Neural cell (in vitro differentiated cells): Measurements from ENCODE around the gene CACNG6. TPM values are rescaled to one million over a fixed set of nuclear protein-coding genes. Genes with fewer than 3 reads are reported as not detected.

Source experiments
- H2AFZ ChIP-seq: fragments of 200-600, 300-800 bp; sonication (generic), shearing (Covaris generic); 2 replicates; pipeline ENCODE4 v1.6.0; 2014; ENCODE audit warnings: low read depth, mild to moderate bottlenecking, antibody characterized with exemption, low read length, moderate library complexity
- H3F3A ChIP-seq: fragments of 200-600 bp; shearing (Covaris generic); 2 replicates; pipeline ENCODE4 v1.6.1; 2016; ENCODE audit warnings: mild to moderate bottlenecking, moderate library complexity, mixed read lengths, antibody characterized with exemption, low read length; ENCODE audit not compliant: insufficient read depth, poor library complexity, severe bottlenecking
- H3K27ac ChIP-seq: fragments of 200-600, 300-800 bp; sonication (generic), shearing (Covaris generic); 2 replicates; pipeline ENCODE4 v1.5.1; 2014; ENCODE audit warnings: mild to moderate bottlenecking, low read length, moderate library complexity
- H3K27me3 ChIP-seq: fragments of 300-800, 200-600 bp; sonication (generic), shearing (Covaris generic); 2 replicates; pipeline ENCODE4 v1.6.0; 2014; ENCODE audit warnings: mild to moderate bottlenecking, low read depth, low read length, moderate library complexity; ENCODE audit not compliant: insufficient read depth
- H3K36me3 ChIP-seq: fragments of 300-800, 200-600 bp; sonication (generic), shearing (Covaris generic); 2 replicates; pipeline ENCODE4 v1.5.1; 2014; ENCODE audit warnings: mild to moderate bottlenecking, antibody characterized with exemption, low read length, moderate library complexity; ENCODE audit not compliant: insufficient read depth
- H3K4me2 ChIP-seq: fragments of 300-800, 200-600 bp; sonication (generic), shearing (Covaris generic); 2 replicates; pipeline ENCODE4 v1.6.0; 2014; ENCODE audit warnings: mild to moderate bottlenecking, low read length
- H3K4me3 ChIP-seq: fragments of 300-800, 200-600 bp; sonication (generic), shearing (Covaris generic); 2 replicates; pipeline ENCODE4 v1.5.1; 2014; ENCODE audit warnings: mild to moderate bottlenecking, low read length, moderate library complexity
- H3K79me2 ChIP-seq: fragments of 200-600 bp; shearing (Covaris generic); replicated peaks from 2 replicates; pipeline ENCODE4 v1.6.0; 2014; ENCODE audit warnings: mild to moderate bottlenecking, low read length, moderate library complexity; ENCODE audit not compliant: insufficient read depth
- H3K9ac ChIP-seq: fragments of 300-800, 200-600 bp; sonication (generic), shearing (Covaris generic); 2 replicates; pipeline ENCODE4 v1.6.1; 2016; ENCODE audit warnings: mild to moderate bottlenecking, low read length, mixed read lengths
- H3K9me2 ChIP-seq: fragments of 200-600 bp; shearing (Covaris generic); 2 replicates; pipeline ENCODE4 v1.6.1; 2016; ENCODE audit warnings: mild to moderate bottlenecking, low read length, mixed read lengths; ENCODE audit not compliant: insufficient read depth
- H3K9me3 ChIP-seq: fragments of 200-600, 300-800 bp; sonication (generic), shearing (Covaris generic); 2 replicates; pipeline ENCODE4 v1.6.1; 2016; ENCODE audit warnings: mild to moderate bottlenecking, mixed run types, low read length, moderate library complexity, mixed read lengths
- H4K20me1 ChIP-seq: fragments of 200-600 bp; shearing (Covaris generic); 2 replicates; pipeline ENCODE4 v1.6.1; 2016; ENCODE audit warnings: mild to moderate bottlenecking, mixed run types; ENCODE audit not compliant: insufficient read depth
- EP300 ChIP-seq: fragments of 450-650 bp; conservative IDR thresholded peaks from 2 replicates; pipeline ENCODE4 v1.6.1; 2014; ENCODE audit warnings: antibody characterized with exemption, mild to moderate bottlenecking, moderate library complexity; ENCODE audit not compliant: poor library complexity, severe bottlenecking
- EZH2 ChIP-seq: fragments of 200-600, 300-800 bp; shearing (Covaris generic), sonication (generic); IDR thresholded peaks from 2 replicates; pipeline ENCODE4 v1.6.1; 2014; ENCODE audit warnings: antibody characterized with exemption, low read length, borderline replicate concordance, mild to moderate bottlenecking; ENCODE audit not compliant: insufficient read depth, poor library complexity, severe bottlenecking
- MXI1 ChIP-seq: fragments of 450-650 bp; conservative IDR thresholded peaks from 2 replicates; pipeline ENCODE4 v1.6.1; 2014; ENCODE audit warnings: antibody characterized with exemption, mild to moderate bottlenecking; ENCODE audit not compliant: poor library complexity, severe bottlenecking
- POLR2AphosphoS5 ChIP-seq: IDR thresholded peaks from 2 replicates; pipeline ENCODE4 v1.6.1; 2012
- RAD21 ChIP-seq: fragments of 450-650 bp; conservative IDR thresholded peaks from 2 replicates; pipeline ENCODE4 v1.6.1; 2014; ENCODE audit warnings: antibody characterized with exemption, mild to moderate bottlenecking, moderate library complexity
- SMC3 ChIP-seq: fragments of 450-650 bp; conservative IDR thresholded peaks from 2 replicates; pipeline ENCODE4 v1.6.1; 2014; ENCODE audit warnings: antibody characterized with exemption, mild to moderate bottlenecking, moderate library complexity; ENCODE audit not compliant: poor library complexity
- TAF1 ChIP-seq: IDR thresholded peaks from 2 replicates; pipeline ENCODE4 v1.6.1; 2012; ENCODE audit warnings: low read depth
- polyA plus RNA-seq: library from polyadenylated mRNA; depleted of rRNA; stranded (reverse); fragments of >200 nt; gene quantifications from 2 replicates; pipeline ENCODE4 v1.2.3, GENCODE V29; 2014
- TF ChIP-seq, protein P1 (sequence below): IDR thresholded peaks from 2 replicates; pipeline ENCODE4 v1.6.1; 2012; ENCODE audit warnings: borderline replicate concordance
- TF ChIP-seq, protein P2 (sequence below): fragments of 450-650 bp; IDR thresholded peaks from 2 replicates; pipeline ENCODE4 v1.5.1; 2014; ENCODE audit warnings: antibody characterized with exemption, mild to moderate bottlenecking, moderate library complexity; ENCODE audit not compliant: poor library complexity, severe bottlenecking

The CACNG6 gene
- polyA plus RNA-seq, 1 donor from 2014 or later: 0.28 TPM

DNA sequence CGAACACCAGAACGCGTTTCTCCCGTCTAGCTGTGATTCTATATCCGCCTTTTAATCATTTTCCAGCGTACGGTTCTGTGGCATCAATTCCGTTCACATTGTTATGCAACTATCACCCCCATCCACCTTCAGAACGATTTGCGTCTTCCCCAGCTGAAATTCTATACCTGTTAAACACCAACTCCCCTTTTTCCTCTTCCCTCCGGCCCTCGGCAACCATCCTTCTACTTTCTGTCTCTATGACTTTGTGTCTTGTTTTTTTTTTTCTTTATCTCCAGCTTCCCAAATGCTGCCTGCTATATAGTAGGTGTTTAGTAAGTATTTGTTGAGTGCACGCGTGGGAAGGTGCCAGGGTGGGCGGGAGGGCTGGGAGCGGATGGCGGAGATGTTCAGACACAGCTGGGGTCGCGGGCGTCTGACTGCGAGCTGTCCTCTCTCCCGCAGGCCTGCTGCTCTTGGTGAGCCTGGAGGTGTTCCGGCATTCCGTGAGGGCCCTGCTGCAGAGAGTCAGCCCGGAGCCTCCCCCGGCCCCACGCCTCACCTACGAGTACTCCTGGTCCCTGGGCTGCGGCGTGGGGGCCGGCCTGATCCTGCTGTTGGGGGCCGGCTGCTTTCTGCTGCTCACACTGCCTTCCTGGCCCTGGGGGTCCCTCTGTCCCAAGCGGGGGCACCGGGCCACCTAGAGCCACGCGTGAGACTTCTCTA, 20.2 kb downstream of the CACNG6 start:
- Histone ChIP-seq H3K27ac (no peak overlapping the region), H3F3A (no peaks in the 10 kb centered on the region), H4K20me1 (no peaks in the 10 kb centered on the region), H3K79me2 (no peaks in the 10 kb centered on the region), H3K4me2 (no peak overlapping the region), H3K4me3 (no peak overlapping the region), H3K9me3 (no peaks in the 10 kb centered on the region), H3K9ac (no peak overlapping the region), H2AFZ (no peak overlapping the region), H3K9me2 (no peaks in the 10 kb centered on the region), H3K27me3 (no peaks in the 10 kb centered on the region), H3K36me3 (no peaks in the 10 kb centered on the region)
- TF ChIP-seq EZH2 (no peak), RAD21 (no peak), MXI1 (no peak), TAF1 (no peak), POLR2AphosphoS5 (no peak), EP300 (no peak), SMC3 (no peak)
- TF ChIP-seq, protein P1, sequence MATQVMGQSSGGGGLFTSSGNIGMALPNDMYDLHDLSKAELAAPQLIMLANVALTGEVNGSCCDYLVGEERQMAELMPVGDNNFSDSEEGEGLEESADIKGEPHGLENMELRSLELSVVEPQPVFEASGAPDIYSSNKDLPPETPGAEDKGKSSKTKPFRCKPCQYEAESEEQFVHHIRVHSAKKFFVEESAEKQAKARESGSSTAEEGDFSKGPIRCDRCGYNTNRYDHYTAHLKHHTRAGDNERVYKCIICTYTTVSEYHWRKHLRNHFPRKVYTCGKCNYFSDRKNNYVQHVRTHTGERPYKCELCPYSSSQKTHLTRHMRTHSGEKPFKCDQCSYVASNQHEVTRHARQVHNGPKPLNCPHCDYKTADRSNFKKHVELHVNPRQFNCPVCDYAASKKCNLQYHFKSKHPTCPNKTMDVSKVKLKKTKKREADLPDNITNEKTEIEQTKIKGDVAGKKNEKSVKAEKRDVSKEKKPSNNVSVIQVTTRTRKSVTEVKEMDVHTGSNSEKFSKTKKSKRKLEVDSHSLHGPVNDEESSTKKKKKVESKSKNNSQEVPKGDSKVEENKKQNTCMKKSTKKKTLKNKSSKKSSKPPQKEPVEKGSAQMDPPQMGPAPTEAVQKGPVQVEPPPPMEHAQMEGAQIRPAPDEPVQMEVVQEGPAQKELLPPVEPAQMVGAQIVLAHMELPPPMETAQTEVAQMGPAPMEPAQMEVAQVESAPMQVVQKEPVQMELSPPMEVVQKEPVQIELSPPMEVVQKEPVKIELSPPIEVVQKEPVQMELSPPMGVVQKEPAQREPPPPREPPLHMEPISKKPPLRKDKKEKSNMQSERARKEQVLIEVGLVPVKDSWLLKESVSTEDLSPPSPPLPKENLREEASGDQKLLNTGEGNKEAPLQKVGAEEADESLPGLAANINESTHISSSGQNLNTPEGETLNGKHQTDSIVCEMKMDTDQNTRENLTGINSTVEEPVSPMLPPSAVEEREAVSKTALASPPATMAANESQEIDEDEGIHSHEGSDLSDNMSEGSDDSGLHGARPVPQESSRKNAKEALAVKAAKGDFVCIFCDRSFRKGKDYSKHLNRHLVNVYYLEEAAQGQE: no peak
- TF ChIP-seq, protein P2, sequence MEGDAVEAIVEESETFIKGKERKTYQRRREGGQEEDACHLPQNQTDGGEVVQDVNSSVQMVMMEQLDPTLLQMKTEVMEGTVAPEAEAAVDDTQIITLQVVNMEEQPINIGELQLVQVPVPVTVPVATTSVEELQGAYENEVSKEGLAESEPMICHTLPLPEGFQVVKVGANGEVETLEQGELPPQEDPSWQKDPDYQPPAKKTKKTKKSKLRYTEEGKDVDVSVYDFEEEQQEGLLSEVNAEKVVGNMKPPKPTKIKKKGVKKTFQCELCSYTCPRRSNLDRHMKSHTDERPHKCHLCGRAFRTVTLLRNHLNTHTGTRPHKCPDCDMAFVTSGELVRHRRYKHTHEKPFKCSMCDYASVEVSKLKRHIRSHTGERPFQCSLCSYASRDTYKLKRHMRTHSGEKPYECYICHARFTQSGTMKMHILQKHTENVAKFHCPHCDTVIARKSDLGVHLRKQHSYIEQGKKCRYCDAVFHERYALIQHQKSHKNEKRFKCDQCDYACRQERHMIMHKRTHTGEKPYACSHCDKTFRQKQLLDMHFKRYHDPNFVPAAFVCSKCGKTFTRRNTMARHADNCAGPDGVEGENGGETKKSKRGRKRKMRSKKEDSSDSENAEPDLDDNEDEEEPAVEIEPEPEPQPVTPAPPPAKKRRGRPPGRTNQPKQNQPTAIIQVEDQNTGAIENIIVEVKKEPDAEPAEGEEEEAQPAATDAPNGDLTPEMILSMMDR: no peak

DNA sequence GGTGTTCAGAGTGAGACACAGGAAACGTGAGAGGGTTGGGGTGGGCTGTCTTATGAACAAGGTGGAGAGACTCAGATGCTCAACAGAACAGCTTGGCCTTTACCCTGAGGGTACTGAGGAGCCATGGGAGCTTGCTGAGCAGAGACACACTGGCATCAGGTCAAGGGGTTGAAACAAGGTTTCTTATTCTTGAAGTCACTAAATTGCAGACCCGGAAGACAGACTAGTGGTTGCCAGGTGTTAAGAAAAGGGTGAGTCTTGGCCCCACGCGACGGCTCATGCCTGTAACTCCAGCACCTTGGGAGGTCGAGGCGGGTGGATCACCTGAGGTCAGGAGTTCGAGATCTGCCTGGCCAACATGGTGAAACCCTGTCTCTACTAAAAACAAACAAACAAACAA, 22.4 kb downstream of the CACNG6 start:
- Histone ChIP-seq H3K4me3 (no peak overlapping the region), H3K27me3 (no peaks in the 10 kb centered on the region), H3K79me2 (no peaks in the 10 kb centered on the region), H3K4me2 (no peak overlapping the region), H3K36me3 (no peaks in the 10 kb centered on the region), H3K9ac (no peak overlapping the region), H3F3A (no peaks in the 10 kb centered on the region), H3K9me3 (no peaks in the 10 kb centered on the region), H3K9me2 (no peaks in the 10 kb centered on the region), H4K20me1 (no peaks in the 10 kb centered on the region), H3K27ac (no peak overlapping the region), H2AFZ (no peak overlapping the region)
- TF ChIP-seq RAD21 (no peak), SMC3 (no peak), EZH2 (no peak), TAF1 (no peak), EP300 (no peak), MXI1 (no peak), POLR2AphosphoS5 (no peak)
- TF ChIP-seq, protein P1: no peak
- TF ChIP-seq, protein P2: no peak
